Uterus (tissue), 2 donors: Measurements from ENCODE around the gene SCD5.

Experiments used
- POLR2A ChIP-seq, 2 donors: fragments of 450-650 bp; IDR thresholded peaks; one replicate each; pipeline ENCODE4 v1.6.1; 2016; ENCODE audit warnings: antibody characterized with exemption in 2 of 2, mild to moderate bottlenecking in 1 of 2, moderate library complexity in 1 of 2
- TF ChIP-seq, protein P1 (sequence below), 4 experiments: fragments of 200-600 bp in 2 of 4; fragments of 450-650 bp in 2 of 4; sonication (generic) in 2 of 4; IDR thresholded peaks; one replicate each; pipeline ENCODE4 v1.5.1; 2016 to 2019; ENCODE audit warnings: antibody characterized with exemption in 4 of 4, mild to moderate bottlenecking in 2 of 4, moderate library complexity in 1 of 4

DNA sequence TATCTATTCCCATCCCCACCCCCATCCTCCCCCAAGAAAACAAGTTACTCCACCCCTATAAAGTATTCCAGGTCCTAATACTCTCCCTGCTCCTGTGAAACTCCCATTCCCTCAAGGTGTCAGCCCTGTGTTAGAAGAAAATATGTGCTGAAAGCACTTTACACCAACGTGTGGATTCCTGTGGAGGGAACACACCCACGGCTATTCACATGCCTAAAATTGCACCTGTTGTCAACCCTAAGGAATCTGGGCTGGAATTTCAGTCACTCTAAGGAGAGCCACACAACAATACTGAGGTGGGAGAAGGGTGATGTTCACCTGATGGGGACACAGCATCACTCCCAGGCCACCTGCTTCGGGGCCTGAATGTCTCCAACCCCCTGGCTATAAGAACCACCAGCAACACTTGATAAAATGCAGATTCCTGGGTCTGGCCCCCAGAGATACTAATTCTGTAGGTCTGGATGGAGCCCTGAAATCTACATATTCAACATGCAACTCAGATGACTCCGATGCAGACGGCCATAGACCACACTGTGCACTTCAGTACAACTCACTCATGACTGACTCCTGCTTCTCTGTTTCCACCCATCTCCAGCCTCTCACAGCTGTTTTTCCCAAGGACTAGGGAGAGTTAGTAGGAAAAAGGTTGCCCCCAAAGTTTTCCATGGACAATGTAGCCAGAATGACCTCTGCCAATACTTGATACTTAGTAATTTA is 15.8 kb downstream of the SCD5 start:
- TF ChIP-seq, protein P1, sequence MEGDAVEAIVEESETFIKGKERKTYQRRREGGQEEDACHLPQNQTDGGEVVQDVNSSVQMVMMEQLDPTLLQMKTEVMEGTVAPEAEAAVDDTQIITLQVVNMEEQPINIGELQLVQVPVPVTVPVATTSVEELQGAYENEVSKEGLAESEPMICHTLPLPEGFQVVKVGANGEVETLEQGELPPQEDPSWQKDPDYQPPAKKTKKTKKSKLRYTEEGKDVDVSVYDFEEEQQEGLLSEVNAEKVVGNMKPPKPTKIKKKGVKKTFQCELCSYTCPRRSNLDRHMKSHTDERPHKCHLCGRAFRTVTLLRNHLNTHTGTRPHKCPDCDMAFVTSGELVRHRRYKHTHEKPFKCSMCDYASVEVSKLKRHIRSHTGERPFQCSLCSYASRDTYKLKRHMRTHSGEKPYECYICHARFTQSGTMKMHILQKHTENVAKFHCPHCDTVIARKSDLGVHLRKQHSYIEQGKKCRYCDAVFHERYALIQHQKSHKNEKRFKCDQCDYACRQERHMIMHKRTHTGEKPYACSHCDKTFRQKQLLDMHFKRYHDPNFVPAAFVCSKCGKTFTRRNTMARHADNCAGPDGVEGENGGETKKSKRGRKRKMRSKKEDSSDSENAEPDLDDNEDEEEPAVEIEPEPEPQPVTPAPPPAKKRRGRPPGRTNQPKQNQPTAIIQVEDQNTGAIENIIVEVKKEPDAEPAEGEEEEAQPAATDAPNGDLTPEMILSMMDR (IDR thresholded peaks at IDR 0.05), result no peak
- TF ChIP-seq POLR2A (IDR thresholded peaks at IDR 0.05), result no peak
